NCI-H526 (cell line): Measurements from ENCODE around the gene HMCN2.
"Not testable (repeated sequence)": the region's sequence is repeated elsewhere in the genome, so short reads cannot be mapped to it uniquely, and the experiment has no call there.

Source experiments
- DNase-seq, 2 experiments: peaks; one replicate each; lab custom pipeline; 2025; lab: John Stamatoyannopoulos, UW

HMCN2 gene

GRCh38 chr9:130264414-130265350 is 878 bp upstream of the HMCN2 start:
- DNase-seq: no peak

- no peak for DNase-seq
These were observed 907 bp downstream of the HMCN2 start for GRCh38 chr9:130266236-130267098.

GRCh38 chr9:130267930-130268329 is 2.4 kb downstream of the HMCN2 start:
- DNase-seq: no peak

- no peak for DNase-seq
These were observed 3.1 kb downstream of the HMCN2 start for GRCh38 chr9:130268521-130269211.

GRCh38 chr9:130271473-130271872 is 5.9 kb downstream of the HMCN2 start:
- DNase-seq: no peak

GRCh38 chr9:130275156-130275555 is 9.6 kb downstream of the HMCN2 start:
- no peak for DNase-seq

GRCh38 chr9:130276121-130276520 is 10.6 kb downstream of the HMCN2 start:
- DNase-seq: no peak

GRCh38 chr9:130276955-130277354 is 11.4 kb downstream of the HMCN2 start:
- no peak for DNase-seq

GRCh38 chr9:130277525-130277924 is 12.0 kb downstream of the HMCN2 start:
- DNase-seq: not testable (repeated sequence)

GRCh38 chr9:130283539-130284248 is 18.1 kb downstream of the HMCN2 start:
- DNase-seq: no peak

- DNase-seq: no peak
These were observed 18.7 kb downstream of the HMCN2 start for GRCh38 chr9:130284249-130284625.

GRCh38 chr9:130284690-130285089 is 19.1 kb downstream of the HMCN2 start:
- no peak for DNase-seq

GRCh38 chr9:130285271-130285670 is 19.7 kb downstream of the HMCN2 start:
- no peak for DNase-seq

GRCh38 chr9:130286072-130286770 is 20.7 kb downstream of the HMCN2 start:
- no peak for DNase-seq

GRCh38 chr9:130286781-130287428 is 21.3 kb downstream of the HMCN2 start:
- no peak for DNase-seq

- peak in 1 of 2 experiments; percentile 9 for DNase-seq
These were observed 22.2 kb downstream of the HMCN2 start for GRCh38 chr9:130287736-130288135.

GRCh38 chr9:130288393-130288792 is 22.8 kb downstream of the HMCN2 start:
- no peak for DNase-seq

- DNase-seq: no peak
These were observed 23.5 kb downstream of the HMCN2 start for GRCh38 chr9:130288926-130289690.

- DNase-seq: no peak
These were observed 24.2 kb downstream of the HMCN2 start for GRCh38 chr9:130289711-130290241.
